ENCODE data around the gene CEBPZ. TPM values are rescaled to one million over a fixed set of nuclear protein-coding genes. Genes with fewer than 3 reads are reported as not detected.
A peak's percentile ranks its signal among the peaks of the same experiment; 100 is the strongest.

The CEBPZ gene
- total RNA-seq, result 10 to 100 TPM; 29.5 to 34.9 (median 32.1) TPM

- DNase-seq (ENCODE audit: low spot score in 2 of 2), result peak; percentile 95 to 96
- TF ChIP-seq POLR2A (IDR thresholded peaks at IDR 0.05) (peak in 1 of 2 donors; percentile 78), POLR2AphosphoS5 (IDR thresholded peaks at IDR 0.05) (peak; percentile 88 to 92 (median 89)), CTCF (IDR thresholded peaks at IDR 0.05) (no peak), EP300 (IDR thresholded peaks at IDR 0.05) (no peak)
- Histone ChIP-seq H3K27me3 (no peaks in the 10 kb centered on the region), H3K36me3 (peaks cover 14% of the 10 kb centered on the region), H3K4me3 (peak within 1 kb of the TSS; percentile 81), H3K27ac (peak within 1 kb of the TSS; percentile 93), H3K4me1 (peaks cover 36% of the 10 kb centered on the region), H3K9me3 (no peaks in the 10 kb centered on the region)
- WGBS, result under 1% methylated on average over 73 of the region's 73 CpGs
Observed at GRCh38 chr2:37231241-37232130, at the start of gene CEBPZ, which contains the start of gene NDUFAF7. Gene CEBPZ, minus strand, starts transcription at chr2:37231596. Its CDS starts 29 bp downstream, at chr2:37231567. Gene NDUFAF7, plus strand, starts transcription at chr2:37231658. Its CDS starts 48 bp downstream, at chr2:37231706.

- 77% methylated on average over 2 of the region's 2 CpGs for WGBS
- Histone ChIP-seq H3K27ac (no peak overlapping the region), H3K27me3 (no peaks in the 10 kb centered on the region), H3K4me3 (no peak overlapping the region), H3K9me3 (no peaks in the 10 kb centered on the region), H3K4me1 (no peaks in the 10 kb centered on the region), H3K36me3 (peaks cover 75% of the 10 kb centered on the region)
- TF ChIP-seq CTCF (IDR thresholded peaks at IDR 0.05) (no peak), EP300 (IDR thresholded peaks at IDR 0.05) (no peak), POLR2AphosphoS5 (IDR thresholded peaks at IDR 0.05) (no peak), POLR2A (IDR thresholded peaks at IDR 0.05) (no peak)
- DNase-seq (ENCODE audit: low spot score in 2 of 2), result no peak
Observed at GRCh38 chr2:37276291-37276690, 44.9 kb upstream of the CEBPZ start.

- Histone ChIP-seq H3K36me3 (peaks cover 77% of the 10 kb centered on the region), H3K9me3 (no peaks in the 10 kb centered on the region), H3K27ac (no peak overlapping the region), H3K4me1 (no peaks in the 10 kb centered on the region), H3K27me3 (no peaks in the 10 kb centered on the region), H3K4me3 (no peak overlapping the region)
- DNase-seq (ENCODE audit: low spot score in 2 of 2), result no peak
- TF ChIP-seq EP300 (IDR thresholded peaks at IDR 0.05) (no peak), POLR2AphosphoS5 (IDR thresholded peaks at IDR 0.05) (no peak), CTCF (IDR thresholded peaks at IDR 0.05) (no peak), POLR2A (IDR thresholded peaks at IDR 0.05) (no peak)
- 85% methylated on average over 6 of the region's 6 CpGs for WGBS
Observed at GRCh38 chr2:37274359-37274965, 43.1 kb upstream of the CEBPZ start.

- Histone ChIP-seq H3K27me3 (no peaks in the 10 kb centered on the region), H3K36me3 (peaks cover 82% of the 10 kb centered on the region), H3K27ac (no peak overlapping the region), H3K4me1 (no peaks in the 10 kb centered on the region), H3K9me3 (no peaks in the 10 kb centered on the region), H3K4me3 (no peak overlapping the region)
- DNase-seq (ENCODE audit: low spot score in 2 of 2), result no peak
- whole genome bisulfite sequencing, result 88% methylated on average over 7 of the region's 7 CpGs
- no peak for TF ChIP-seq POLR2A (IDR thresholded peaks at IDR 0.05)
- no peak for TF ChIP-seq CTCF (IDR thresholded peaks at IDR 0.05)
- TF ChIP-seq POLR2AphosphoS5 (IDR thresholded peaks at IDR 0.05), result no peak
- TF ChIP-seq EP300 (IDR thresholded peaks at IDR 0.05), result no peak
Observed at GRCh38 chr2:37271376-37272067, 40.1 kb upstream of the CEBPZ start.

Measured in suprapubic skin (tissue), 4 donors.